ENCODE results near the gene FGF5.

DNA sequence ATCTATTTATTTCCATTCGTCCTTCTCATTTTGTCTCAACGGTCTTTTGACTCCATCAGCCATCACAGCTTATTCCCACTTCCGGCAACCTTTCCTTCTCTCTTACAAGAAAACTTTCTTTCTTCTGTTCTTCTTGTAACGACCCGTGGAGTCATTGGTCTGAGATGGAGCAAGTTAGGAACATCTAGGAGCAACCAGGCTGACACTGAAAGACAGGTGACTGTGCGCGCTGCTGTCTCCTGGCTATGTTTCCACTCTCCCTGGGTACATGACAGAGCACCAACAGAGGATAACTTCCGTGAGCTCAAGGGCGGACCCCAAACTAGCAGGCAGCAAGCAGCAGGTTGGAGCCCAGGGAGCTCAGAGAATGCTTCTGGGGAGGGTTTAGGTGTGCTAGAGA lies 2.5 kb downstream of the FGF5 start:
- TF ChIP-seq, protein P1, sequence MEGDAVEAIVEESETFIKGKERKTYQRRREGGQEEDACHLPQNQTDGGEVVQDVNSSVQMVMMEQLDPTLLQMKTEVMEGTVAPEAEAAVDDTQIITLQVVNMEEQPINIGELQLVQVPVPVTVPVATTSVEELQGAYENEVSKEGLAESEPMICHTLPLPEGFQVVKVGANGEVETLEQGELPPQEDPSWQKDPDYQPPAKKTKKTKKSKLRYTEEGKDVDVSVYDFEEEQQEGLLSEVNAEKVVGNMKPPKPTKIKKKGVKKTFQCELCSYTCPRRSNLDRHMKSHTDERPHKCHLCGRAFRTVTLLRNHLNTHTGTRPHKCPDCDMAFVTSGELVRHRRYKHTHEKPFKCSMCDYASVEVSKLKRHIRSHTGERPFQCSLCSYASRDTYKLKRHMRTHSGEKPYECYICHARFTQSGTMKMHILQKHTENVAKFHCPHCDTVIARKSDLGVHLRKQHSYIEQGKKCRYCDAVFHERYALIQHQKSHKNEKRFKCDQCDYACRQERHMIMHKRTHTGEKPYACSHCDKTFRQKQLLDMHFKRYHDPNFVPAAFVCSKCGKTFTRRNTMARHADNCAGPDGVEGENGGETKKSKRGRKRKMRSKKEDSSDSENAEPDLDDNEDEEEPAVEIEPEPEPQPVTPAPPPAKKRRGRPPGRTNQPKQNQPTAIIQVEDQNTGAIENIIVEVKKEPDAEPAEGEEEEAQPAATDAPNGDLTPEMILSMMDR (IDR thresholded peaks at IDR 0.05; ENCODE audit: insufficient read depth, low read depth, low read length): no peak
- no peak for TF ChIP-seq EZH2 (IDR thresholded peaks at IDR 0.05; ENCODE audit: insufficient read depth, low read length)

Measured in astrocyte (in vitro differentiated cells and primary cell).